ENCODE measurements around the gene ARMH3. TPM values are rescaled to one million over a fixed set of nuclear protein-coding genes. Genes with fewer than 3 reads are reported as not detected.

ARMH3 gene
- total RNA-seq, 4 donors from 2014 or later: 11.5 to 29.7 (median 19.5) TPM

GRCh38 chr10:101958691-101959090 is 97.3 kb downstream of the ARMH3 start:
- H3K27me3 ChIP-seq: no peaks in the 10 kb centered on the region
- no peaks in the 10 kb centered on the region for H3K4me1 ChIP-seq
- peaks cover 0 to 24% (median 8%) of the 10 kb centered on the region in 4 donors for H3K36me3 ChIP-seq
- intact Hi-C loops (cut with DNase I; ENCODE audit: low total_unique reads) (loop anchor here (5.0 kb wide), 1 partner anchor 1836 kb away; no protein-coding TSS in a partner anchor), in situ Hi-C loops (cut with MboI; ENCODE audit: low pct_ligation_motif_present in 1 of 4, low pct_unique_long_range_greater_than_20kb in 1 of 4, low sequenced_read_pairs in 3 of 4) (no loop called here)
- H3K27ac ChIP-seq: no peak overlapping the region
- H3K4me3 ChIP-seq: no peak overlapping the region
- no peaks in the 10 kb centered on the region for H3K9me3 ChIP-seq
- TF ChIP-seq CTCF (IDR thresholded peaks at IDR 0.05): no peak
- TF ChIP-seq EP300 (IDR thresholded peaks at IDR 0.05; ENCODE audit: low read depth): no peak
- DNase-seq: no peak
- 70 to 86% methylated on average over 1 of the region's 1 CpG for WGBS, 2 donors (ENCODE audit: low coverage in 1 of 2)

- H3K4me3 ChIP-seq: no peak overlapping the region
- TF ChIP-seq POLR2AphosphoS5 (IDR thresholded peaks at IDR 0.05) (no peak), EP300 (IDR thresholded peaks at IDR 0.05; ENCODE audit: low read depth) (no peak), CTCF (IDR thresholded peaks at IDR 0.05) (no peak), POLR2A (IDR thresholded peaks at IDR 0.05) (no peak)
- 92 to 100% methylated on average over 1 of the region's 1 CpG for WGBS, 2 donors (ENCODE audit: low coverage in 1 of 2)
Measured at GRCh38 chr10:101956898-101957297, 99.1 kb downstream of the ARMH3 start.

GRCh38 chr10:101956117-101956516 is 99.9 kb downstream of the ARMH3 start:
- WGBS, 2 donors (ENCODE audit: low coverage in 1 of 2): 100% methylated on average over 1 of the region's 1 CpG

More at GRCh38 chr10:101956898-101957297, 99.1 kb downstream of the ARMH3 start:
- Histone ChIP-seq H3K36me3 (peaks cover 0 to 25% (median 11%) of the 10 kb centered on the region in 4 donors), H3K27ac (no peak overlapping the region), H3K9me3 (no peaks in the 10 kb centered on the region), H3K27me3 (no peaks in the 10 kb centered on the region), H3K4me1 (no peaks in the 10 kb centered on the region)
- in situ Hi-C loops (cut with MboI; ENCODE audit: low pct_ligation_motif_present in 1 of 4, low pct_unique_long_range_greater_than_20kb in 1 of 4, low sequenced_read_pairs in 3 of 4) (no loop called here), intact Hi-C loops (cut with DNase I; ENCODE audit: low total_unique reads) (loop anchor here (5.0 kb wide), 1 partner anchor 1835 kb away; no protein-coding TSS in a partner anchor)
- DNase-seq: no peak

GRCh38 chr10:101952191-101952590 is 103.8 kb downstream of the ARMH3 start:
- DNase-seq: no peak
- H3K36me3 ChIP-seq: peaks cover 0 to 33% (median 11%) of the 10 kb centered on the region in 4 donors
- no peak overlapping the region for H3K27ac ChIP-seq
- no peak for TF ChIP-seq POLR2A (IDR thresholded peaks at IDR 0.05)
- no peak for TF ChIP-seq CTCF (IDR thresholded peaks at IDR 0.05)
- no peak for TF ChIP-seq POLR2AphosphoS5 (IDR thresholded peaks at IDR 0.05)
- TF ChIP-seq EP300 (IDR thresholded peaks at IDR 0.05; ENCODE audit: low read depth): no peak
- intact Hi-C loops (cut with DNase I; ENCODE audit: low total_unique reads): no loop called here
- no peaks in the 10 kb centered on the region for H3K9me3 ChIP-seq
- H3K4me1 ChIP-seq: no peaks in the 10 kb centered on the region
- 90 to 92% methylated on average over 2 of the region's 2 CpGs for WGBS, 2 donors (ENCODE audit: low coverage in 1 of 2)
- H3K4me3 ChIP-seq: no peak overlapping the region
- in situ Hi-C loops (cut with MboI; ENCODE audit: low pct_ligation_motif_present in 1 of 4, low pct_unique_long_range_greater_than_20kb in 1 of 4, low sequenced_read_pairs in 3 of 4): no loop called here
- no peaks in the 10 kb centered on the region for H3K27me3 ChIP-seq

More at GRCh38 chr10:101956117-101956516, 99.9 kb downstream of the ARMH3 start:
- intact Hi-C loops (cut with DNase I; ENCODE audit: low total_unique reads): loop anchor here (5.0 kb wide), 1 partner anchor 1834 kb away; no protein-coding TSS in a partner anchor
- no peak overlapping the region for H3K4me3 ChIP-seq
- H3K36me3 ChIP-seq: peaks cover 0 to 25% (median 11%) of the 10 kb centered on the region in 4 donors
- TF ChIP-seq POLR2A (IDR thresholded peaks at IDR 0.05) (no peak), POLR2AphosphoS5 (IDR thresholded peaks at IDR 0.05) (no peak), CTCF (IDR thresholded peaks at IDR 0.05) (no peak), EP300 (IDR thresholded peaks at IDR 0.05; ENCODE audit: low read depth) (no peak)
- no peaks in the 10 kb centered on the region for H3K27me3 ChIP-seq
- in situ Hi-C loops (cut with MboI; ENCODE audit: low pct_ligation_motif_present in 1 of 4, low pct_unique_long_range_greater_than_20kb in 1 of 4, low sequenced_read_pairs in 3 of 4): no loop called here
- no peak for DNase-seq
- no peaks in the 10 kb centered on the region for H3K4me1 ChIP-seq
- H3K9me3 ChIP-seq: no peaks in the 10 kb centered on the region
- no peak overlapping the region for H3K27ac ChIP-seq
